ENCODE data around the gene FMNL1.

DNA sequence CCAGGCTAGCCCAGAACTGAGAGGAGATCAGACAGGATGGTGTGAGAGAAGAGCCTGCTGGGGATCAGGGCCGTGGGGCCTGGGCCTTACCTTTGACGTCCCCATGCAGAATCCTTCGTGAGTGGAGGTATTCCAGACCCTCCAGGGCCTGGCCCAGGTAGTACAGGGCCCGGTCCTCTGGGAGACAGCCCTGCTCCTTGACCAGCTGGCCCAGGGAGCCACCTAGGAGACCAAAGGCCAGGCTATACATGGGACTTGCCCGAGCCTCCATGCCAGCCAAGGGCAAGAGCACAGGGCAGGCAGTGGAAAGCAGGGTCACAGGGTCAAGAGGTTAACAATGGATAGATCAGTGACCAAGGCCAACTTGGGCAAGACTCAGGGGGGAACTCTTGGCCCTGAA lies 52.3 kb downstream of the FMNL1 start:
- TF ChIP-seq BACH1 (IDR thresholded peaks at IDR 0.05; ENCODE audit: borderline replicate concordance) (no peak), SREBF1 (IDR thresholded peaks at IDR 0.05; ENCODE audit: low read length) (no peak), RFX5 (IDR thresholded peaks at IDR 0.05; ENCODE audit: low read depth, low read length) (no peak)
